Activated CD8-positive, alpha-beta memory T cell treated with anti-CD3 and anti-CD28 coated beads for 4 hours (primary cell): ENCODE results near the gene RBM20.

Source experiments
- DNase-seq, 2 donors: peaks; one replicate each; pipeline ENCODE4 v3.0.0-alpha.2; 2020; ENCODE audit warnings: low read depth in 2 of 2

RBM20 gene

GRCh38 chr10:110676016-110676415, 31.9 kb downstream of the RBM20 start:
- no peak for DNase-seq

- DNase-seq = no peak
Observed at GRCh38 chr10:110679486-110680272, 35.5 kb downstream of the RBM20 start.

- DNase-seq = no peak
Observed at GRCh38 chr10:110680273-110681020, 36.3 kb downstream of the RBM20 start.

- no peak for DNase-seq
Observed at GRCh38 chr10:110681023-110681681, 37.0 kb downstream of the RBM20 start.

GRCh38 chr10:110682348-110682747, 38.2 kb downstream of the RBM20 start:
- no peak for DNase-seq

- DNase-seq = no peak
Observed at GRCh38 chr10:110684800-110685446, 40.8 kb downstream of the RBM20 start.

GRCh38 chr10:110686047-110686446, 41.9 kb downstream of the RBM20 start:
- DNase-seq = no peak

GRCh38 chr10:110686949-110687348, 42.8 kb downstream of the RBM20 start:
- no peak for DNase-seq

- DNase-seq = no peak
Observed at GRCh38 chr10:110687400-110687799, 43.3 kb downstream of the RBM20 start.

GRCh38 chr10:110691139-110691538, 47.0 kb downstream of the RBM20 start:
- DNase-seq = no peak

GRCh38 chr10:110694263-110694662, 50.1 kb downstream of the RBM20 start:
- DNase-seq = no peak

- DNase-seq = no peak
Observed at GRCh38 chr10:110694820-110695538, 50.8 kb downstream of the RBM20 start.

- no peak for DNase-seq
Observed at GRCh38 chr10:110695539-110695886, 51.4 kb downstream of the RBM20 start.

GRCh38 chr10:110696436-110696835, 52.3 kb downstream of the RBM20 start:
- no peak for DNase-seq

- no peak for DNase-seq
Observed at GRCh38 chr10:110698340-110698739, 54.2 kb downstream of the RBM20 start.

GRCh38 chr10:110698782-110699201, 54.7 kb downstream of the RBM20 start:
- no peak for DNase-seq

- no peak for DNase-seq
Observed at GRCh38 chr10:110699859-110700468, 55.8 kb downstream of the RBM20 start.

- no peak for DNase-seq
Observed at GRCh38 chr10:110700947-110701616, 56.9 kb downstream of the RBM20 start.

- DNase-seq = no peak
Observed at GRCh38 chr10:110701617-110701971, 57.5 kb downstream of the RBM20 start.

- DNase-seq = no peak
Observed at GRCh38 chr10:110704070-110704469, 59.9 kb downstream of the RBM20 start.
